CD4-positive, alpha-beta T cell treated with Interferon alpha-2 for 1 hour (primary cell): ENCODE data around the gene TMEM240.
"Not testable (repeated sequence)": the region's sequence is repeated elsewhere in the genome, so short reads cannot be mapped to it uniquely, and the experiment has no call there.

Experiments used
- DNase-seq, 2 donors: peaks; one replicate each; pipeline ENCODE4 v3.0.0-alpha.2; 2020 to 2022

The TMEM240 gene

DNA sequence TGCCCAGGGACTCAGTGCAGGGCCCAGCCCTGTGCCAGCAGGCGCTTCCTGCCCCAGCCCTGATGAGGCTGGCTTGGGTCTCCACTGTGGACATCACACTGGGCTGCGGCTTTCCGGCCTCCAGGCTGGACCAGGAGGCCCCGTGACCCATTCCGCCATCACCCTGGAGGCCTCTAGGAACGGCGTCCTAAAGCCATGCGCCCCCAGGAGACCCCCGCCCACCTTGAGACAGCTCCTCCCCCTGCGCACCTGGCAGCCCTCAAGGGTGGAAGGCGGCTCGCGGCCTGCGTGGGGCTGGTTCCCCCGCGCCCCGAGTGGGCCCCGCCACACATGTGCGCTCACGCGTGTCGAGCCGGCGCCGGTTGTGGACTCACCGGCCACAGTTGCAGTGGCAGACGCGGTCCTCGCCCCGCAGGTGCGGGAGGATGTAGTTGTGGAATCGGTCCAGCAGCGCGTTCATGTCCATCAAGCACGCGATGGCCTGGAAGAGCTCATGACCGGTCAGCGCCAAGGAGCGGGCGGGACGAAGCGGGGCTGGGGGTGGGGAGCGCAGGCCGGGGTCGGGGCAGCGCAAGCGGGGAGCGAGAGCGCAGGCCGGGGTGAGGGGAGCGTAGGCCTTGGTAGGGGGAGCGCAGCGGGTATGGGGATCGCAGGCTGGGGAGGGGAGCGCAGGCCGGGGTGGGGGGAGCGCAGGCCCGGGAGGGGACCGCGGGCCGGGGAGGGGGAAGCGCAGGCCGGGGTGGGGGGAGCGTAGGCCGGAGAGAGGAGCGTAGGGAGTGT is 924 bp downstream of the TMEM240 start:
- DNase-seq = no peak

DNA sequence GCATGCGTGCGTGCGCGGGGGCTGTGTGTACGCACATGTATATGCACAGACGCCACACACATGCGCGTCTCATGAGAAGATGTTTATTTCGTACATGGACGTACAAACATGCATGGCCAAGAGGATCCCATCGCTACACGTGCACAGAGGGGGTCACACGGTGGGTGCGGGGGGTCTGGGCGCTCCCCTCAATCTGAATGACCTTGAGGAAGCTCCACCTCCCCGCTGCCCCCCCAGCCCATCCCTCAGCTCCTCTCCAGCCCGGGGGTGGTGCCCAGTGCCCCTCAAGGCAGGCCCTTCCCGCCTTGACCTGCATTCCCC is 1.5 kb downstream of the TMEM240 start:
- DNase-seq = no peak

DNA sequence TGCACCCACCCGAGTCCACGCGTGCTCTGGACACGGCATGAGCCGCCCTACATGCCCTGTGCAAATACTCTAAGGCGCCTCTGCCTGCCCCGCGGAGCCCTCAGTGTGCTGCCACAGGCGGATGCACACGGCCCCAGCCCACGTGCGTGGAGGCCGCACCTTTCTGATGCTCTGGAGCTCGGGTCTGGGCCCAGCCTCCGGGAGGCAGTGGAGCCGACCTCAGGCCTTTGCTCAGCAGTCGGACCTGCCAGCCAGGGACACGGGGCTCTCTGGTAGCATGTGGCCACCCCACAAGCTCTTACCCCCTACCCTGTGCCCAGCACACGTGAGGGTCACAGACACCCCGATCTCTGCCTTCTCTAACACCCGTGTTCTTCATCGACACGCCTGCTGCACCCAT is 2.1 kb downstream of the TMEM240 start:
- DNase-seq = no peak

DNA sequence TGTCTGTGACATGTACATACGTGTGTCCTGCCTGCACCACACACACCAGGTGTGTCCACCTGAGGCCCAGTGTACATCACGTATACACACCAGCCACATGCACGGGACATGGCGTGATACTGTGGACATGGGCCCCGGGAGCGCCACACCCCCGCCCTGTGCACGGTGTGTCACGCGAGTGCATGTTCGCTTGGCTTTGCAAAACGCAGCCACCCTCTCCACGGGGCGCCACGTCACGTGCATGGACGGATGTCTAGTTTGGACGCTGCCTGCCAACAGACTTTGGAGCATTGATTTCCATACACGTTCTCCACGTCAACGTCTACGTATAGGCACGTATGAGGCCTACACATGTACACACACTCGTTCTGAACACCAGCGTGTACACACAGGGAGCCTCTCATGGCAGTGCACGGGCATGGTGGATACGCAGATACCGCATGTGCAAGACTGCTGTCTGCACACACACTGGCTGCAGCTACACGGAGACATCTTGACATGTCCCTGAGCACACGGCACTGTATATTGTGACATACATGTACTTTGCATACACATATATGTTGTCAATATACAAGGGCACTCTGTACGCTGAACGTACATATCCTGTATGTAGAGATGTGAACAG is 2.7 kb downstream of the TMEM240 start:
- DNase-seq = no peak

DNA sequence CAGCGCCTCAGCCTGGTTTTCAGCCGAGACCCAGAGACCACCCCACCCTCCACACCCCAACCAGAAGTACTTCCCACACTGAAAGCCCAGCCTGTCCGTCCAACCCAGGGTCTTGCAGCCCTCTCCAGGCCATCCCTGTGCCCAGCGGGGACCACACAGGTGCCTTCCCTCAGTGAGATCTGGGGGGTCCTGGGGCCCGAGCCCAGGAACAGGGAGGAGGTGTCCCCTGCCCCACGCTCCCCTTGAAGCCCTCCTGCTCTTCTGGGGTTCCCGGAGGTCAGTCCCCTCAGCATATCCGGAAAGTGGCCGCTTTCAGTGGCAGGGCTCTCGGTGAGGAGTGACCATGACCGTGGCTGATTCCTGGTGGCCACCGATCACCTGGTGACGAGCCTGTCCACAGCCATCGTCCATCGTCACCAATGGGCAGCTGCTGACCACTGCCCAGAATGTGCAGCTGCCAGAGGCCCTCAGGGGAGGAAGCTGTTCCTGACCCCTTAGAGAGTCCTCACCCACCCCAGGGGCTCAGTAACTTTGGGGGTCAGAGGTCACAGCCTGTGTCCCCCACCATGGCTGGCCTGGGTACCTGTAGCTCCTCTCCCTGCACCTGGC is 3.4 kb downstream of the TMEM240 start:
- no peak for DNase-seq

DNA sequence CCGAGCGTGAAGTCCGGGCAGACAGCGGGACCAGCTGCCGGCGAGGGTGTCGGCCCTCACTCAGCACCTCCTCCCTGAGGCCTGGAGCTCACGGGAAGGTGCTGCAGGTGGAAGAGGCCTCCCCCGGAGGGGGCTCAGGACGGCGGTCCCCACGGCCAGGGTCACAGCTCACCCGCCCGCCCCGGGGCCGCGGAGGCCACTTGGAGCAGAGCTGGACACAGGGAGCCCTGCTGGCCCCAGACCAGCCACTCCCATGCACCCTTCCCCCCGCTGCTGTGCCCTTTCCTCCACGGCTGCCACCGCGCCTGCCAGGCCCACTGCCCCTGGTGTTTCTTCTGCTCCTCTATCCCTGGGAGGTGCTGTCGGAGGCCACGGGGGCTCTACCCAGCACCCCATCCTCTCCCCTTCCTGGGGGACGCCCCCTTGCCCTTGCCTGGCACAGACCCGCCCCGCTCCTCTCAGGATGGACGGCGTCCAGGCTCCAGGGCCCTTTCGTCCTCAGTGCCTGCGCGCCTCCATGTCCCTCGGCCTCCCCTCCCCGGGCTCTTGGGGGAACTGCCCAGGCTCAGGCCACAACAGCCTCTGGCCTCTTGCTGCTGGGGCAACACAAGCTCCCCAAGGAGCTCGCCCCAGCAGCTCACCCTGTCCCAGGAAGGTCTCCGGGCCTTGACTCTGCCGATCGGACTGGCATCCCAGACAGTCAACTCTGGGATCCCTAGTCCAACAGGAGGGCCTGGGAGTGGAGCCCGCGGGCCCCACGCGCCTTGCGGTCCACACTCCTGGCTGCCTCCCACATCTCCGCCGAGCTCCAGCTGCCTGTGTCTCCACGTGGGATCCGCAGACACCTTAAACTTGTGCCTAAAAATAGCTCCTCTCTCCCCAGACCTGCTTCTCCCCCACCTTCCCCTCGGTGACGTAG is 4.1 kb downstream of the TMEM240 start:
- DNase-seq = no peak

DNA sequence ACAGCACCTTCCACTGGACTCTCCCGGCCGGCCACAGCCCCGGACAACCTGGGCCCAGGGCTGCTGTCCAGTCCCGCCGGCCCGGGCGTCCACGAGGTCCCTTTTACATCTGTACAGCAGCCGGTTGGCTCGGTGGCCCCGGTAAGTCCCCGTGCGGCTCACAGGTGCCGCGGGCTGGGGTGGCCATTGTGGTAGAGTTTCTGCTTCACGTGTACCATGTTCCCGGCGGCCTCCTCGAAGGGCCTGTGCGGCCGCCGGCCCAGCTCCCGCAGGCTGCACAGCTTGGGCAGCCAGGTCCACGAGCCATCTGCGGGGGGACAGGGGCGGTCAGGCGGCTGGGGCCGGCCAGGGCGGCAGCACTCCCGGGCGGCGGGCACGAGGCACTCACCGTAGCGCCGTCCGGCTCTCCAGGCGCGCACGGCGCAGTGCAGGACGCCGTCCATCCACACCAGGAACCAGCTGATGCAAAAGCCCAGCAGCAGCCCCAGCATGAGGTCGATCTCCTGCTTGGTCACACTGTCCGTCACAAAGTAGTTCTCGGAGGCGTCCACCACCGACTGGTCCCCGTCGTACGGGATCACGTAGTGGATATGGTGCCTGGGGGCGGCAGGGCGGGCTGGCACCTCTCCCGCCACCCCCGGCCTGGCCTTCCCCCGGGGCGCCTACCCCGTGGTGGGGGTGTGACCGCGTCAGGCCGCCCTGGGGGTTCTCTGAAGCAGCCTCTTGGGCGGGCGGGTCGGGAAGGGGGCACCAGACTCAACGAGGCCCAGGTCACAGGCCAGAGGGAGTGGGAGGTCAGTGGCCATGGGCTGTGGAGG is 5.0 kb downstream of the TMEM240 start:
- no peak for DNase-seq

DNA sequence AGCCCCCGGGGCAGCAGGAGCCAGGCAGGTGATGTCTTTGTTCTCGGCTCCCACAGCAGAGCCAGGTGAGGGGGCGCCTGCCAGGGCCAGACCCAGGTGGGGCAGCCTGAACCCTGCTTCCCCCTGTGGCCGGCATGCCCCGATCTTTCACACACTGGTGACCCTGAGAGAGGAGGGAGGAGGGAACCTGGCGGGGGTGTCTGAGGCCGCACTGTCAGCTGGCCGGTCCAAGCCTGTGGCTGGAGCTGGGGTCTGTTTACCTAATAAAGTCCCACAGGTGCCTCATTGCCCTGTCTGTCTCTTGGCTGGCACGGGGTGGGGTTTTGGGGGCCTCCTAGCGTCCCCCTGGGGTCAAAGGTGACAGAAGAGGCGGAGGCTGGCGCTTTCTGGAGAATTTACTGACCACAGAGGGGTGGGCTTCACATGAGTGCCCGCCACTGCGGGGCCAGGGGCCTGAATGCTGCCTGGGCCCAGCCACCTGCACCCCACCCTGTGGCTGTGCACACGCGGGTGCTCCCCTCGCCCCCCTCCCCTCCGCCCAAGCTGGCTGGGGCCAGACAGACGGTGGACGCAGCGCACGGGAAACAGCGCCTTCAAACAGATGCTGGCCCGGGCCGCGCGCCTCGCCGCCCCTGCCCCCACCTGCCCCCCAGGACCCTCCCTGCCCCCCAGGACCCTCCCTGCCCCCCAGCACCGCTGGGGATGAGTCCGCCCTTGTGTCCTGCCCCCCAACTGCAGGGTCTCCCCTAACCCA is 5.8 kb downstream of the TMEM240 start:
- DNase-seq = no peak

DNA sequence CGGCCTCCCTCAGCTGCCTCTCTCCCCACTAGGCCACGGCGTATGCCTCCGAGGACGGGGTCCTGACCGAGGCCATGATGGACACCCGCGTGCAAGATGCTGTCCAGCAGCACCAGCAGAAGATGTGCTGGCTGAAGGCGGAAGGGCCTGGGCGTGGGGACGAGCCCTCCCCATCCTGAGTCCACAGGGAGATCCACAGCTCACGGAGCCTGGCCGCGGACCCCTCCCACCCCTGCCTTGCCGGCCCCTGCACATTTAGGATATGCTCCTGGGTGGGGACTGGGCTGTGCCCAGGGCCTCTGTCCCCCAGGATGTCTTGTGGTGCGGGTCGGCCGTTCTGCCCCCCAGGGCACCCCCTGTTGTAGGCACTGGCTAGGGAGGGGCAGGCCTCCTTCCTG is 6.5 kb downstream of the TMEM240 start:
- DNase-seq = not testable (repeated sequence)

DNA sequence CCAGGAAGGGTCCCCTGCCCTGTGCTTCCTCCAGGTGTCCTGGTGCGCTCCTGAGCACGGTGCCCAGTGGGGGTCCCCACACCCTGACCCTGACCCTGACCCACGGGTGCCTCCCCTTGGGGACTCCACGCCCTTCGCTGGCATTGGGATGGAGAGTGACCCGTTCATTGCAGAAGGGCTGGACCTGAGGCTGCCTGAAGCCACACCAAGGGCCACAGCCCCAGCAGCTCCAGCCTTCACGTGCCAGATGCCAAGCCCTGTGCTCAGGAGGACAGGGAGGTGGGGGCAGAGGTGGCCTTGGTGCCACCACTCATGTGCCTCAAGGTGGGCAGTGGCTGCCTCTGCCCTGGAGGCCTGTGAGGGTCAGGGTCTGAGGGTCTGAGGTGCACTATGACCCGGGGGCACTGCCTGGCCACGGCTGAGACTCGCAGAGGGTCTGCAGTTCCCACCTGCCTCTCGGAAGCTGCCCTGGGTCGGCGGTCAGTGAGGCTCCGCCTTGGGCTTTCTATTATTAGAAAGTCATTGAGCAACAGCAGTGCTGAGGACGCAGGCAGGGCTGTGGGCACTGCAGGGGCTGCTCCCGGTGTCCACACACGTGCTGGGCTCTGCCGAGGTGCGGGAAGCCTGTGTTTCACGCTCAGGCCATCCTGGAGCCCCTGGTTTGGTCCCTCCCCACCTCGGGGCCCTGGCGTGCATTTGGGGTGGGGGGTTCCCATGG is 7.1 kb downstream of the TMEM240 start:
- not testable (repeated sequence) for DNase-seq

DNA sequence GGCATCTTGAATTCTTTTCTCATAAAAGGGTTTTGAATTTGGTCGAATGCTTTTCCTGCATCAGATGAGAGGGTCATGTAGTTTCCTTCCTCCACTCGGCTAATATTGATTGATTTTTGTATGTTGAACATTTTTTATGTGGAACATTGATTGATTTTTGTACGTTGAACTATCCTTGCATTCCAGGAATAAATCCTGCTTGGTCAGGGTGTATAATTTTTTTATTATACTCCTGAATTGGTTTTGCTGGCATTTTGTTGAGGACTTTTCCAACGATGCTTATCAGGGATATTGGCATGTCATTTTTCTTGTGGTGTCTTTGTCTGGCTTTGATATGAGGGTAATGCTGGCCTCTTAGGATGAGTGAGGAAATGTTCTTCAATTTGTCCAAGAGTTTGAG is 8.5 kb downstream of the TMEM240 start:
- DNase-seq = no peak

DNA sequence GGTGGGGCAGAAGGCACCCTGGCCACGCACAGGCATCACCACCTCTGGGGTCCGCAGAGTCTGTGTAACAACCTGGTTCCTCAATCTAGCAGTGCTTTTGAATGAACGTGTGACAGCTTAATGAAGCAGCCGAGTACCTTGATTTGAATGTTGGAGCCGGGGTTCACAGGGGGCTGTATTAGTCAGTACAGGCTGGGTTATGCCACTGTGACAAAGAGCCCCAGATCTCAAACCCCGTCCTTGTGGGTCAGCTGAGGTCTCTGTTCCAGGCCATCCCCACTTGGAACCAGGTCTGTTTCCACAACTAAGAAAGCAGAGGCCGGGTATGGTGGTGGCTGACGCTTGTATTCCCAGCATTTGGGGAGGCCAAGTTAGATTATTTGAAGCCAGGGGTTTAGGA is 10.5 kb downstream of the TMEM240 start:
- no peak for DNase-seq

DNA sequence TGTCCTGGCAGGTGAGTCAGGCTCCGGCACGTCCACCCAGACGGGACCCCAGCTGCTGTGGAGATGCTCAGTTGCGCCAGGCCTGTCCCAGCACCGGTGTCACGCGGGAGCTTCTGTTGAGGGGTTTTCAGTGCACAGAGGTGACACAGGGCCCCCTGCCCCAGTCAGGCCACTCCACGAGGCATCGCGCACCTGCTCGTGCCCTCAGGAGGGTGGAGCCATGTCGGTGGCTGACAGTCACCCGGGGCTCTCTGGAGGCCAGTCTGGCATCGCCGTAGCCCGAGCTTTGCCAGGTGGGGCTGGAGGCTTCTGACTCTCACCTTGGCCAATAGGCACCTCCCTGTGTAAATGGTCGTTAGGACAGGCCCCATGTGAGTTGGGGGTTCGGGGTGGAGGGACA is 11.1 kb downstream of the TMEM240 start:
- no peak for DNase-seq

DNA sequence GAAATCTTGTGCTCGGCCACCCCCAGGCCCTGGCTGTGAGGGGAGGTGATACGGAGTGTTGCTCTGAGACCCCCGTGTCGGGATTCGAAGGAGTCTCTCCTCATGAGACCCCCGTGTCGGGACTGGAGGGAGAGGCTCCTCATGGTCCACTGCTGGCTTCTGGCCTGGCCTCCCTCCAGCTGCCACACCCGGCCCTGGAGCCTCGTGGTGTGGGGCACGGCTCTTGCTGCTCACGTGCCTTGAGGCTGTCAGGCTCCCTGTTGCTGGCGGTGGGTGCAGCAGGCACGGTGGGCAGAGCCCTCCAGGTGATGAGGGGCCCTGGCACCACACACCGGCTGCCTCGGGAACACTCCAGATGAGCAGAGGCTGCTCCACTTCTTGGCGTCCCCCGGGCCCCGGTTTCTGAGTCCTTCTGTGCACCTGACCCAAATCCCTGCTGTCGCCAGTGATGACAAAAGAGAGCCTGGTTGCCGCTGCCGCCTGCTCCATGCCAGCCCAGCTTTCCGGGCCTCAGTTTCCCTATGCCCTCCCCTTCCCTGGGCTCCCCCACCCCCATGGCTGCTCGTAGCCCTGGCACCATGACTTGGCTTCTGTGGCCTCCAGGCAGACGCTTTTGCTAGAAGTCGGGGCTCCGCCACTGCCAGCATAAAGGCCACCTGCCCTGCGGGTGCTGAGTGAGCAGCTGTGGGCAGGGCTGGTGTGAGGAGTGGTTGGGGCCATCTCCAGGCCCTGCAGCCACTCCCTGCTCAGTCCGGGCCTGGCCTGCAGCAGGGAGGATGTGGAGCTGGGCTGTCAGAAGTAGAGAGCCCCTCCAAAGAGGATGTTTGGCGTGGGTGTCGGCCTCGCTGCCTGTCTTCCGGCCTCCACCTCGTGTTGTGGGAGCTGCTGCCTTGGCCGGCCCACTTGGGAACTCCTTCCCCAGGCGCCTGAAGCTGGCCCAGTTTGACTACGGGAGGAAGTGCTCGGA is 11.8 kb downstream of the TMEM240 start:
- DNase-seq = no peak

DNA sequence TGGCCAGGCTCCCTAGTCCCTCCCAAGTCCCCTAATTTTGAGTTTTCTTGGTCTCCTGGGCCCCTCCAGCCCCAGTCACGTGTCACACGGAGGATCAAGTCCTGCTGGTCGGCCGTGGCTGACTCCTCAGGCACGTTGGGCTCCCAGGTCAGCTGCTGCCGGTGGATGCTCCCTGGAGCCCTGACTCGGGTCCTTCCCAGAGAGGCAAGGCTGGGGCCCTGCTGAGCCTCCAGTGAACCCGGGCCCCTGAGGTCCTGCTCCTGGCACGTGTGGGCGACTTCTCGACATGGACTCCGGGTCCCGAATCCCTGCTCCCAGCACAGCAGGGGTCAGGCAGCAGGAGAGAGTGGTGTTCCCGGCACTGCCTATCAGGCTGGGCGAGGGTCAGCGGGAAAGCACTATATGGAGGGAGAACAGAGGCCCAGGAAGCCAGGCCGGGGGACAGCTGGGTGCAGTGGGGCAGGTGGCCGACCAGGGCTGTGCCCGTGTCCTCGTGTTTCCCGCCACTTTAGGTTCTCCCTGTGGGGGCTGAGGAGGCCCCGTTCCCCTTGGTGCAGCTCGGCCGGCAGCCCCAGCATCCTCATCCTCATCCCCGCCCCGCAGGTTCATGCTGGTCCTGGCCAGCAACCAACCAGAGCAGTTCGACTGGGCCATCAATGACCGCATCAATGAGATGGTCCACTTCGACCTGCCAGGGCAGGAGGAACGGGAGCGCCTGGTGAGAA is 13.2 kb downstream of the TMEM240 start:
- DNase-seq = no peak

DNA sequence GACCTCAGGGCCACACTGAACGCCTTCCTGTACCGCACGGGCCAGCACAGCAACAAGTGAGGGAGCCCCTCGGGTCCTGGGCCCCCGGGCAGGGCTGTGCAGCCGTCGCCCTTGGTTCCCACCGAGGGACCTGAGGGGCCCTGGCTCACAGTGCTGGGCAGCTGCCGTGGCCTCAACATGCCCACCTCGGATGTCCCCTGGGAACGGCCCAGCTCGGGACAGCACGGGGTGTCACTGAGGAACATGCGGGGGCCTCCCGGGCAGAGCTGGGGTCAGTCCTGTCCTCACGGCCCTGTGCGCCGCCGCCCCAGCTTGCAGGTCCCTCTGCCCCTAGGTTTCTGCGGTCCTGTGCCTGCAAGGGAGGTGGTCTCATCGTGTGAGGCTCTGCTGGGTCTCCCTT is 13.9 kb downstream of the TMEM240 start:
- DNase-seq = not testable (repeated sequence)

DNA sequence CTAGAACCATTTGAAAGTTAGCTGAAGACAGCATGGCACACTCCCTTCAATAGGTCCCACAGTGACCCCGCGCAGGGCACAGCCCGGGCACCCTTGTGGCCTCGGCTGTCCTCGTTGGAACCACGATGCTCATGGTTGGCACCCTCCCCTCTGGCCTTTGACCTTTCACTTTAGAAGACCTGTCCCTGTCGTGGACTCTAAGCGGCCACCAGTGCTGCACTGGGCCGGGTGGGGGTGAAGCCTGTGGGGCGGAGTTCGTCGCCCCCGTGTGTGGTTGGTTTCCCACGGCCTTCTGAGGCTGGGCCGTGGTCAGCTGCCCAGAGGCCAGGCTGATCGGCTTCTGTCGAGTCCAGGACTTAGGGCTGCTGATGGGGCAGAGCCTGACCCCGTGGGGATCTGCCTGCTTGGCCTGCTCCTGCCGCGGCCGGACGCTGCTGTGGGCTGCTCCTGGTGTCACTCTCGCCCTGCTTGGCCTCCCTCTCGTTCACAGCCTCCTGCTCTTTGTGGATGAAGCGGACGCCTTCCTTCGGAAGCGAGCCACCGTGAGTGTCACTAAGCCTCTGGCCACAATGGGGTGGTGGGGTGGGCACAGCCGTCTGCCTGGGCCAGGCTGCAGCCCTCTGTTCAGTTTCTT is 15.6 kb downstream of the TMEM240 start:
- DNase-seq = not testable (repeated sequence)

DNA sequence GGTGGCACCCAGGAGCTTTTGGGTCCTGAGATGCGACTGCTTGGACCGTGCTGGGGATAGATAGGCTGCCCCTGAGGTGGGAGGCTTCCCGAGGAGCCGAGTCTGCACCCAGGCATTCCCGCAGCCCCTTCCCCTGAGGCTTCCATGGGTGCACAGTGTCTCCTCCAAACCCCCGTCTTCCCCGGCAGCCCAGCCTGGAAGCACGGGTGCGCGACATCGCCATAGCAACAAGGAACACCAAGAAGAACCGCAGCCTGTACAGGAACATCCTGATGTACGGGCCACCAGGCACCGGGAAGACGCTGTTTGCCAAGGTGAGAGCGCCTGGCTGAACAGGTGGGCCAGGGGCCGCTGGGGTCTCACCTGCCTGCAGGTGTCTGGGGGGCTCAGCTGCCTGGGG is 16.8 kb downstream of the TMEM240 start:
- not testable (repeated sequence) for DNase-seq

DNA sequence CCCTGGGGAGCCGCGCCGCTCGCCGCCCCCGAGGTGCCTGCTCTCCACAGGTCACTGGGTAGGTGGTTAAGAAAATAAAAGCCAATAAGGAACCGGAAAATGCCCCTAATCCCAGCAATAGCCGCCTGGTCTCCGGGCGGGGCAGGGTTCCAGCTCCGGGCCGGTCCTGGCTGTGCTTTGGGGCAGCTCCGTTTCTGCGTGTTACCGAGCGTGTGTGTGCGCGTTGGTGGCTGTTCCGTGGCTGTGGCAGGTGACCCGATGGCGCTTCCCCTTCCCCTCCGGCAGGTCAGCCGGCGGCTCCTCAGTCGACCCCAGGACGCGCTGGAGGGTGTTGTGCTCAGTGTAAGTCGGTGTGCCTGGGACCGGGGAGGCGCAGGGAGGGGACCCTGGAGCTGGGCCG is 17.2 kb downstream of the TMEM240 start:
- DNase-seq = not testable (repeated sequence)
